Thymus (tissue), 11 donors: ENCODE results near the gene C2CD2L. TPM values are rescaled to one million over a fixed set of nuclear protein-coding genes. Genes with fewer than 3 reads are reported as not detected.

Experiments used
- DNase-seq, 9 donors: peaks; one replicate each; pipeline ENCODE4 v3.0.0-alpha.2; 2013; ENCODE audit warnings: low spot score in 9 of 9, low read depth in 6 of 9, missing footprints in 1 of 9
- H3K27ac ChIP-seq, 2 donors: one replicate each; pipeline ENCODE4 v1.5.1; 2013; ENCODE audit warnings: control low read depth in 1 of 2, low read depth in 1 of 2, low read length in 1 of 2, mild to moderate bottlenecking in 1 of 2, moderate library complexity in 1 of 2
- H3K27me3 ChIP-seq, 2 donors: one replicate each; pipeline ENCODE4 v1.5.1; 2013; ENCODE audit warnings: low read length in 1 of 2; ENCODE audit not compliant: control insufficient read depth in 2 of 2, insufficient read depth in 1 of 2
- H3K36me3 ChIP-seq, 2 donors: one replicate each; pipeline ENCODE4 v1.5.1; 2013; ENCODE audit warnings: low read length in 1 of 2, mild to moderate bottlenecking in 1 of 2, moderate library complexity in 1 of 2; ENCODE audit not compliant: control insufficient read depth in 2 of 2, insufficient read depth in 2 of 2
- H3K4me1 ChIP-seq, 2 donors: one replicate each; pipeline ENCODE4 v1.5.1; 2013; ENCODE audit warnings: low read length in 2 of 2; ENCODE audit not compliant: control insufficient read depth in 2 of 2, insufficient read depth in 2 of 2
- H3K4me3 ChIP-seq, 2 donors: one replicate each; pipeline ENCODE4 v1.5.1; 2013; ENCODE audit warnings: low read length in 2 of 2, control low read depth in 1 of 2, mild to moderate bottlenecking in 1 of 2
- H3K9me3 ChIP-seq, 2 donors: one replicate each; pipeline ENCODE4 v1.5.1; 2013; ENCODE audit warnings: low read length in 1 of 2, mild to moderate bottlenecking in 1 of 2; ENCODE audit not compliant: control insufficient read depth in 2 of 2, insufficient read depth in 1 of 2
- WGBS: extraction: QIAGEN DNeasy Blood & Tissue Kit; methylation state at CpG from one replicate; pipeline ENCODE4 v1.1.7; 2013; 5-methylcytosine and 5-hydroxymethylcytosine counted together
- polyA plus RNA-seq: library from polyadenylated mRNA; stranded (reverse); fragments of 200-250 nt; gene quantifications from one replicate; pipeline ENCODE4 v1.2.3, GENCODE V29; 2013
- total RNA-seq: library from RNA; stranded (reverse); fragments of 120-200 nt; gene quantifications from one replicate; pipeline ENCODE4 v1.2.4, GENCODE V29; 2013
- donor health status: healthy.

The C2CD2L gene
- total and polyA plus RNA-seq, 2 donors: 4.7 to 11.1 TPM

- peaks cover 24 to 39% of the 10 kb centered on the region in 2 donors for H3K4me1 ChIP-seq
- H3K36me3 ChIP-seq: peaks cover 41 to 45% of the 10 kb centered on the region in 2 donors
- DNase-seq: no peak
- no peaks in the 10 kb centered on the region for H3K9me3 ChIP-seq
- H3K27me3 ChIP-seq: no peaks in the 10 kb centered on the region
- H3K4me3 ChIP-seq: no peak overlapping the region
- WGBS: 96% methylated on average over 3 of the region's 3 CpGs
- H3K27ac ChIP-seq: no peak overlapping the region
Observed at GRCh38 chr11:119109843-119110242, 2.7 kb downstream of the C2CD2L start.

GRCh38 chr11:119110439-119110838 lies 3.3 kb downstream of the C2CD2L start:
- H3K27ac ChIP-seq: no peak overlapping the region
- peaks cover 41 to 45% of the 10 kb centered on the region in 2 donors for H3K36me3 ChIP-seq
- H3K27me3 ChIP-seq: no peaks in the 10 kb centered on the region
- peaks cover 27 to 45% of the 10 kb centered on the region in 2 donors for H3K4me1 ChIP-seq
- H3K9me3 ChIP-seq: no peaks in the 10 kb centered on the region
- H3K4me3 ChIP-seq: no peak overlapping the region
- WGBS: 96% methylated on average over 10 of the region's 10 CpGs
- DNase-seq: no peak

GRCh38 chr11:119111361-119111925 lies 4.3 kb downstream of the C2CD2L start:
- WGBS: 97% methylated on average over 11 of the region's 11 CpGs
- DNase-seq: no peak
- H3K27ac ChIP-seq: no peak overlapping the region
- H3K4me3 ChIP-seq: no peak overlapping the region
- peaks cover 31 to 49% of the 10 kb centered on the region in 2 donors for H3K4me1 ChIP-seq
- no peaks in the 10 kb centered on the region for H3K9me3 ChIP-seq
- H3K27me3 ChIP-seq: no peaks in the 10 kb centered on the region
- peaks cover 47 to 51% of the 10 kb centered on the region in 2 donors for H3K36me3 ChIP-seq

GRCh38 chr11:119112314-119113020 lies 5.3 kb downstream of the C2CD2L start:
- 99% methylated on average over 12 of the region's 12 CpGs for WGBS
- H3K9me3 ChIP-seq: no peaks in the 10 kb centered on the region
- DNase-seq: no peak
- H3K27ac ChIP-seq: no peak overlapping the region
- H3K36me3 ChIP-seq: peaks cover 57 to 61% of the 10 kb centered on the region in 2 donors
- H3K27me3 ChIP-seq: no peaks in the 10 kb centered on the region
- no peak overlapping the region for H3K4me3 ChIP-seq
- H3K4me1 ChIP-seq: peaks cover 26 to 43% of the 10 kb centered on the region in 2 donors

GRCh38 chr11:119113716-119114115 lies 6.6 kb downstream of the C2CD2L start:
- H3K36me3 ChIP-seq: peaks cover 59 to 61% of the 10 kb centered on the region in 2 donors
- 98% methylated on average over 9 of the region's 9 CpGs for WGBS
- no peak for DNase-seq
- no peaks in the 10 kb centered on the region for H3K27me3 ChIP-seq
- H3K27ac ChIP-seq: no peak overlapping the region
- H3K9me3 ChIP-seq: no peaks in the 10 kb centered on the region
- H3K4me3 ChIP-seq: no peak overlapping the region
- H3K4me1 ChIP-seq: peaks cover 23 to 34% of the 10 kb centered on the region in 2 donors

- H3K36me3 ChIP-seq: peaks cover 59 to 61% of the 10 kb centered on the region in 2 donors
- H3K4me3 ChIP-seq: no peak overlapping the region
- H3K27ac ChIP-seq: peak overlapping the region in 1 of 2 donors; percentile 37
- no peaks in the 10 kb centered on the region for H3K9me3 ChIP-seq
- H3K4me1 ChIP-seq: peaks cover 17 to 28% of the 10 kb centered on the region in 2 donors
- no peaks in the 10 kb centered on the region for H3K27me3 ChIP-seq
- 97% methylated on average over 5 of the region's 5 CpGs for WGBS
- DNase-seq: no peak
Observed at GRCh38 chr11:119114351-119114750, 7.2 kb downstream of the C2CD2L start.

- peaks cover 12 to 24% of the 10 kb centered on the region in 2 donors for H3K4me1 ChIP-seq
- H3K27ac ChIP-seq: peak overlapping the region; percentile 86 to 88
- 61% methylated on average over 24 of the region's 24 CpGs for WGBS
- peaks cover 51 to 56% of the 10 kb centered on the region in 2 donors for H3K36me3 ChIP-seq
- H3K4me3 ChIP-seq: peak overlapping the region in 1 of 2 donors; percentile 6
- DNase-seq: peak in 2 of 9 donors; percentile 51 to 76
- no peaks in the 10 kb centered on the region for H3K9me3 ChIP-seq
- no peaks in the 10 kb centered on the region for H3K27me3 ChIP-seq
Observed at GRCh38 chr11:119115484-119116234, 8.5 kb downstream of the C2CD2L start.

- H3K4me3 ChIP-seq: no peak overlapping the region
- H3K4me1 ChIP-seq: peaks cover 16 to 29% of the 10 kb centered on the region in 2 donors
- peaks cover 48 to 50% of the 10 kb centered on the region in 2 donors for H3K36me3 ChIP-seq
- H3K27ac ChIP-seq: peak overlapping the region; percentile 86 to 88
- WGBS: 95% methylated on average over 10 of the region's 10 CpGs
- DNase-seq: no peak
- H3K9me3 ChIP-seq: no peaks in the 10 kb centered on the region
- no peaks in the 10 kb centered on the region for H3K27me3 ChIP-seq
Observed at GRCh38 chr11:119116235-119116594, 9.1 kb downstream of the C2CD2L start.

- Histone ChIP-seq H3K27me3 (no peaks in the 10 kb centered on the region), H3K36me3 (peaks cover 45 to 46% of the 10 kb centered on the region in 2 donors), H3K4me1 (peaks cover 16 to 29% of the 10 kb centered on the region in 2 donors), H3K9me3 (no peaks in the 10 kb centered on the region), H3K27ac (peak overlapping the region in 1 of 2 donors; percentile 11), H3K4me3 (no peak overlapping the region)
- over 99% methylated on average over 5 of the region's 5 CpGs for WGBS
- DNase-seq: no peak
Observed at GRCh38 chr11:119116601-119117000, 9.5 kb downstream of the C2CD2L start.
